HepG2 (cell line): ENCODE results near the gene CDC42EP3. TPM values are rescaled to one million over a fixed set of nuclear protein-coding genes. Genes with fewer than 3 reads are reported as not detected.

Experiments
- ATAC-seq: fragments of 200-7000 bp; cut with Tn5 transposase; 3 replicates; pipeline ENCODE4 v1.9.1; 2020; ENCODE audit warnings: mild to moderate bottlenecking, moderate library complexity
- BruUV-seq: library from RNA; stranded (reverse); fragments of 400-500 nt; replicated peaks from 2 replicates; lab custom pipeline; 2021; lab: Mats Ljungman, UMichigan
- CTCF ChIA-PET: fragments of 300-600 bp; formaldehyde crosslinking; extraction: SDS; loops from one replicate; lab custom pipeline; 2021; ENCODE audit warnings: low total read pairs, inconsistent platforms, low intra/inter-chr PET ratio; lab: Yijun Ruan, JAX
- POLR2A ChIA-PET: fragments of 350-600 bp; sonication (Branson Sonifier 250); formaldehyde crosslinking; loops from one replicate; lab custom pipeline; 2020; ENCODE audit warnings: antibody characterized with exemption, inconsistent platforms; lab: Yijun Ruan, JAX
- DNase-seq: peaks from one replicate; pipeline ENCODE4 v3.0.0-alpha.2; 2015; ENCODE audit warnings: low spot score
- FAIRE-seq: peaks from 3 replicates; lab custom pipeline; 2011; peaks lifted over from hg19 to GRCh38; lab: Jason Lieb, UNC
- H2AFZ ChIP-seq: one replicate; pipeline ENCODE4 v1.6.1; 2011; ENCODE audit warnings: low read length, inconsistent platforms
- H3K27ac ChIP-seq: fragments of 300-600 bp; 3 replicates; pipeline ENCODE4 v1.8.0; 2011; ENCODE audit warnings: mixed run types, mild to moderate bottlenecking, mixed read lengths, low read length, inconsistent platforms; ENCODE audit not compliant: insufficient read depth; ENCODE audit errors: extremely low read length
- H3K27me3 ChIP-seq, 2 experiments: fragments of 200-600 bp in 1 of 2; 2 replicates in 1 of 2; 3 replicates in 1 of 2; pipeline versions ENCODE4 v1.6.0 to v1.8.0; 2011; ENCODE audit warnings: low read length in 2 of 2, mild to moderate bottlenecking in 2 of 2, moderate library complexity in 2 of 2, inconsistent platforms in 1 of 2; ENCODE audit not compliant: insufficient read depth in 2 of 2, control insufficient read depth in 1 of 2
- H3K36me3 ChIP-seq, 2 experiments: fragments of 200-600 bp in 1 of 2; replicated peaks in 1 of 2; 2 replicates in 1 of 2; 3 replicates in 1 of 2; pipeline versions ENCODE4 v1.5.1 to v1.8.0; 2011; ENCODE audit warnings: low read length in 2 of 2, inconsistent platforms in 1 of 2; ENCODE audit not compliant: insufficient read depth in 2 of 2, control insufficient read depth in 1 of 2
- H3K4me1 ChIP-seq: 2 replicates; pipeline ENCODE4 v1.5.1; 2012; ENCODE audit warnings: low read length, inconsistent platforms; ENCODE audit not compliant: insufficient read depth
- H3K4me2 ChIP-seq: 2 replicates; pipeline ENCODE4 v1.6.0; 2011; ENCODE audit warnings: low read depth, low read length, inconsistent platforms
- H3K4me3 ChIP-seq, 3 experiments: fragments of 200-600 bp in 1 of 3; sonication (generic), shearing (Covaris generic) in 1 of 3; replicated peaks in 1 of 3; 2 replicates each; pipeline ENCODE4 v1.5.1; 2011 to 2016; ENCODE audit warnings: low read length in 3 of 3, inconsistent platforms in 2 of 3, low read depth in 2 of 3, mild to moderate bottlenecking in 2 of 3, control low read depth in 1 of 3, mixed read lengths in 1 of 3; ENCODE audit not compliant: insufficient read depth in 1 of 3
- H3K79me2 ChIP-seq: one replicate; pipeline ENCODE4 v1.6.1; 2011; ENCODE audit warnings: low read length, inconsistent platforms; ENCODE audit not compliant: insufficient read depth
- H3K9ac ChIP-seq: 2 replicates; pipeline ENCODE4 v1.6.0; 2011; ENCODE audit warnings: mild to moderate bottlenecking, low read depth, low read length, inconsistent platforms; ENCODE audit not compliant: insufficient read depth
- H3K9me3 ChIP-seq: 2 replicates; pipeline ENCODE4 v1.5.1; 2012; ENCODE audit warnings: mild to moderate bottlenecking, low read length
- H4K20me1 ChIP-seq: 2 replicates; pipeline ENCODE4 v1.6.0; 2011; ENCODE audit warnings: inconsistent platforms, mild to moderate bottlenecking, low read length, moderate library complexity; ENCODE audit not compliant: insufficient read depth
- AGO1 ChIP-seq: fragments of 200-400 bp; formaldehyde crosslinking; IDR thresholded peaks from 2 replicates; pipeline ENCODE4 v1.6.1; 2017; ENCODE audit warnings: mild to moderate bottlenecking, low read depth, low read length, moderate library complexity; ENCODE audit not compliant: poor library complexity, severe bottlenecking
- ARID5B ChIP-seq: IDR thresholded peaks from 2 replicates; pipeline ENCODE4 v1.4.0; 2020; ENCODE audit warnings: mild to moderate bottlenecking, missing genetic modification reagents
- HINFP ChIP-seq: sonication (generic); formaldehyde crosslinking; IDR thresholded peaks from 2 replicates; pipeline ENCODE4 v1.4.0; 2020; ENCODE audit warnings: low read depth, mild to moderate bottlenecking, missing genetic modification reagents
- HNF4A ChIP-seq: sonication (generic); formaldehyde crosslinking; IDR thresholded peaks from 2 replicates; pipeline ENCODE4 v1.4.0; 2020; ENCODE audit warnings: missing genetic modification reagents
- HNF4G ChIP-seq, 2 experiments: sonication (generic) in 1 of 2; formaldehyde crosslinking in 1 of 2; IDR thresholded peaks; 2 replicates each; pipeline versions ENCODE4 v1.4.0 to v1.6.1; 2011 to 2020; ENCODE audit warnings: borderline replicate concordance in 2 of 2, low read depth in 2 of 2, mild to moderate bottlenecking in 2 of 2, low read length in 1 of 2, missing genetic modification reagents in 1 of 2, moderate library complexity in 1 of 2
- MATR3 ChIP-seq: sonication (generic); formaldehyde crosslinking; IDR thresholded peaks from 2 replicates; pipeline ENCODE4 v1.4.0; 2020; ENCODE audit warnings: missing genetic modification reagents
- PAWR ChIP-seq: sonication (generic); formaldehyde crosslinking; IDR thresholded peaks from 2 replicates; pipeline ENCODE4 v1.4.0; 2020; ENCODE audit warnings: missing genetic modification reagents, mild to moderate bottlenecking, borderline replicate concordance
- PRDM4 ChIP-seq: sonication (generic); formaldehyde crosslinking; IDR thresholded peaks from 2 replicates; pipeline ENCODE4 v1.9.0; 2021; ENCODE audit warnings: missing genetic modification reagents, borderline replicate concordance
- TBX3 ChIP-seq: fragments of 450-650 bp; IDR thresholded peaks from 2 replicates; pipeline ENCODE4 v1.6.1; 2017; ENCODE audit warnings: antibody characterized with exemption, mild to moderate bottlenecking, inconsistent platforms, borderline replicate concordance
- ZNF12 ChIP-seq: sonication (generic); formaldehyde crosslinking; IDR thresholded peaks from 2 replicates; pipeline ENCODE4 v1.5.0; 2020; ENCODE audit warnings: missing genetic modification reagents
- ZNF570 ChIP-seq: sonication (generic); formaldehyde crosslinking; IDR thresholded peaks from 2 replicates; pipeline ENCODE4 v1.4.0; 2020; ENCODE audit warnings: mild to moderate bottlenecking, missing genetic modification reagents, borderline replicate concordance
- WGBS: methylation state at CpG from one replicate; pipeline ENCODE4 v1.1.6; 2017; ENCODE audit warnings: low lambda C conversion rate; 5-methylcytosine and 5-hydroxymethylcytosine counted together
- in situ Hi-C: cut with HindIII; loops from 2 replicates; pipeline ENCODE4 v1.10.0; 2017; ENCODE audit warnings: low pct_unique_long_range_greater_than_20kb; ENCODE audit not compliant: extremely low pct_ligation_motif_present
- intact Hi-C: fragments of 100-400 bp; cut with micrococcal nuclease; formaldehyde crosslinking; loops from one replicate; pipeline ENCODE4 v1.10.0; 2022; ENCODE audit not compliant: unreplicated experiment
- polyA plus RNA-seq, 8 experiments: library from polyadenylated mRNA; depleted of rRNA in 3 of 8; stranded (reverse) in 7 of 8; unstranded in 1 of 8; fragments of >200 nt; fragmentation: Illumina TruSeq in 4 of 8; extraction: Trizol in 4 of 8; gene quantifications; 2 replicates each; pipeline versions ENCODE4 v1.2.1 to v1.2.3, GENCODE V29; 2011 to 2016; ENCODE audit warnings: low read depth in 4 of 8, missing spikeins in 1 of 8, mixed read lengths in 1 of 8; ENCODE audit not compliant: insufficient read depth in 1 of 8
- total RNA-seq, 5 experiments: library from RNA; depleted of rRNA; stranded (reverse); fragments of >200 nt; fragmentation: Illumina TruSeq; extraction: Trizol; gene quantifications; 2 replicates each; pipeline ENCODE4 v1.2.3, GENCODE V29; 2016; ENCODE audit warnings: low read depth in 1 of 5

The CDC42EP3 gene
- total and polyA plus RNA-seq, 2 of the 13 experiments (the other 11 are each of a cell fraction or from before 2014, with no cell fraction given), result 0.01 TPM; not detected in 1

- TF ChIP-seq ARID5B (no peak), MATR3 (CRISPR knock-in tag) (no peak), ZNF12 (CRISPR knock-in tag) (no peak), HNF4A (no peak), ZNF570 (CRISPR knock-in tag) (no peak)
These were observed 5.7 kb downstream of the CDC42EP3 start (continued) for GRCh38 chr2:37665604-37666362.

GRCh38 chr2:37665043-37665442 lies 6.4 kb downstream of the CDC42EP3 start:
- DNase-seq (no peak), ATAC-seq (no peak), FAIRE-seq (no peak)
- Histone ChIP-seq H3K36me3 (no peaks in the 10 kb centered on the region), H3K9me3 (no peaks in the 10 kb centered on the region), H4K20me1 (no peaks in the 10 kb centered on the region), H2AFZ (no peak overlapping the region), H3K9ac (no peak overlapping the region), H3K27me3 (peaks cover 3 to 33% of the 10 kb centered on the region in 2 experiments; a peak in 4 of 5 replicates), H3K79me2 (no peaks in the 10 kb centered on the region), H3K4me1 (no peaks in the 10 kb centered on the region), H3K27ac (no peak overlapping the region), H3K4me2 (no peak overlapping the region), H3K4me3 (no peak overlapping the region)
- in situ Hi-C loops, result no loop called here
- POLR2A ChIA-PET, result no interaction called here
- 43% methylated on average over 2 of the region's 2 CpGs for WGBS
- intact Hi-C loops, result no loop called here
- no TSS peak for BruUV-seq
- CTCF ChIA-PET, result no interaction called here
- no peak for TF ChIP-seq HINFP (CRISPR knock-in tag)
- TF ChIP-seq PAWR, result no peak
- no peak for TF ChIP-seq AGO1
- no peak for TF ChIP-seq PRDM4 (CRISPR knock-in tag)
- TF ChIP-seq TBX3, result no peak
- TF ChIP-seq HNF4G (IDR thresholded peaks at IDR 0.05; ENCODE audit: borderline replicate concordance, low read depth, low read length), result no peak
- TF ChIP-seq HNF4G (CRISPR knock-in tag; IDR thresholded peaks at IDR 0.05; ENCODE audit: borderline replicate concordance, low read depth), result no peak
